Measurements from ENCODE around the gene PCSK6. TPM values are rescaled to one million over a fixed set of nuclear protein-coding genes. Genes with fewer than 3 reads are reported as not detected.

The PCSK6 gene
- polyA plus RNA-seq, 5 donors = 20.9 to 25.5 (median 21.8) TPM

DNA sequence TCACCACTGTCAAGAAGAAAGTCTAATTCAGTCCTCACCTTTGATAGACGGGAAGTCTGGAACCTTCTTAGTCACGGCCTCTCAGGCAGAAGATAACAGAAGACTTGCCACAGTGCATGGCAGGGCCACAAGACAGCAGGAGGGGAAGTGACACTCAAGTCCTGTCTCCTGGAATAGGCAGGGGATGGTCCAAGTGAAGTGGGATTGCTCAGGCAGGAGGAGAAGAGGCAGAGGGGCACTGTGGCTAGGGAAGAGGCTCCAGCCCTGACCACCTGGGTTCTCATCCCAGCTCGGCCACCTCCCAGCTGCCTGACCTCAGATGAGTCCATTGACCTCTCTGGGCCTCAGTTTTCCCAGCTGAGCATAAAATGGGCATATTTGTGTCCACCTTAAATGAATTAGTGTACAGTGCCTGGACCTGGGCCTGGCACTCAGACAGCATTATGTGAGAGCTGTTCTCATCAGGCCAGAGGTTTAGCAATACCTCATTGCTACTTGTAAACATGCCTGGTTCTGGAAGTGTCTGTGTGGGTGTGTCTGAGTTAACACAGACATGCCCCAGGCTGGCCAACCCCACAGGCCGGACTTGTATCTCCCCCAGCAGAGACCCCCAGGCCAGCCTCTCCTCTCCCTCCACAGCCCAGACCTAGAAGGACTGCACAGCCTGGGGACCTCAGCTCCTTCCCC, 11.5 kb upstream of the PCSK6 start:
- DNase-seq = no peak

DNA sequence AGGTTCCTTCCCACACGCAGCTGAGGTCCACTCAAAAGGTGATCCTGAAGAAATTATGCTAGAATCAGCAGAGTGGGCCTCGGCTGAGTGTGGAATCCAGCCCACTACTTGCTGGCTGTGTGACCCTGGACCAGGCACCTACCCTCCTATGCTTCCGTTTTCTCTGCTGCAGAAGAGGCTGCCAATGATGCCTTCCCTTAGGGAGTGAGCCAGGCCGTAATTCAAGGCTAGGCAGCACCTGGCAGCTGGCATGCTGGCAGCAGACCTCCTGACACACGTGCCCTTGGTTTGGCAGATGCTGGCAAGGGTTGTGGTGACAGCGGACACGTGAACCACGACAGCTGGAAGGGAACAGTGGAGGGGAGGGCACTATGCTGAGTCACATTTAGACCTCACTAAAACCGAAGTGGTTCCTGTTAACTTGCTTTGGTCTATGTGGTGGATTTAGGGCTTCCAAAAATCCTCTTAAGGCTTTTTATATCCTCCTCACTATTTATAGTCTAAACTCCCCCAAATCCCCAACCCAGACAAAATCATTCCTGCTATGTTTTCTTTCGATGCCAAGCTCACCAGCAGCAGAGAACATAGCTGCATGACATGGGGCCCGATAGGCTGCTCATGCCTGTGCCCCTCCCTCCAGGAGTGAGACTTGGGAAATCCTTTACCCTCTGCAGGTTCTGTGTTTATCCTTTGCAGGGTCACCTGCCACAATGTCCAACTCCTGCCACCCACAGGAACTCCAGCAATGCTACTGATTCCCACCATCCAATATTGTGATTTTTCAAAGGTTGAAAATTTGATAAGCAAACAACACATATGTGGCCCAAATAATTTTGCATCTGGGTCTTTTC, 10.6 kb upstream of the PCSK6 start:
- no peak for DNase-seq

GRCh38 chr15:101498717-101499480, 9.4 kb upstream of the PCSK6 start:
- DNase-seq = no peak

GRCh38 chr15:101498076-101498716, 8.7 kb upstream of the PCSK6 start:
- DNase-seq = no peak

GRCh38 chr15:101497484-101498034, 8.1 kb upstream of the PCSK6 start:
- no peak for DNase-seq

DNA sequence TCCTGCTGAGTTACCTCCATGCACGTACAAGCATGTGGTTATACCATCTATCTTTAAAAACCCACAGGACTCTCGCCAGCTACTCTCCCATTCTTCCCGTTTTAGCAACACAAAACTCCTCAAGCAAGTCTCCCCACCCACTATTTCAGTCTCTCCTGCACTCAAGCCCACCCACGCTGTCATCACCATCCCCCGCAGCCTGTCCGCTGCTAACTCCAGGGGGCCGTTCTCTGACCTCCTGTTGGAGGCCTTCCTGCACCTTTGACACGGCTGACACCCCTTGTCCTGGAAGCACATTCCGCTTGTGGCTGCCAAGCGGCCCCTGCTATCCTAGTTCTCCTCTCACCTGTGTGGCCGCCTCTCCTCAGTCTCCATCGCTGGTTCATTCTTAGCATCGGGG, 7.5 kb upstream of the PCSK6 start:
- DNase-seq = no peak

DNA sequence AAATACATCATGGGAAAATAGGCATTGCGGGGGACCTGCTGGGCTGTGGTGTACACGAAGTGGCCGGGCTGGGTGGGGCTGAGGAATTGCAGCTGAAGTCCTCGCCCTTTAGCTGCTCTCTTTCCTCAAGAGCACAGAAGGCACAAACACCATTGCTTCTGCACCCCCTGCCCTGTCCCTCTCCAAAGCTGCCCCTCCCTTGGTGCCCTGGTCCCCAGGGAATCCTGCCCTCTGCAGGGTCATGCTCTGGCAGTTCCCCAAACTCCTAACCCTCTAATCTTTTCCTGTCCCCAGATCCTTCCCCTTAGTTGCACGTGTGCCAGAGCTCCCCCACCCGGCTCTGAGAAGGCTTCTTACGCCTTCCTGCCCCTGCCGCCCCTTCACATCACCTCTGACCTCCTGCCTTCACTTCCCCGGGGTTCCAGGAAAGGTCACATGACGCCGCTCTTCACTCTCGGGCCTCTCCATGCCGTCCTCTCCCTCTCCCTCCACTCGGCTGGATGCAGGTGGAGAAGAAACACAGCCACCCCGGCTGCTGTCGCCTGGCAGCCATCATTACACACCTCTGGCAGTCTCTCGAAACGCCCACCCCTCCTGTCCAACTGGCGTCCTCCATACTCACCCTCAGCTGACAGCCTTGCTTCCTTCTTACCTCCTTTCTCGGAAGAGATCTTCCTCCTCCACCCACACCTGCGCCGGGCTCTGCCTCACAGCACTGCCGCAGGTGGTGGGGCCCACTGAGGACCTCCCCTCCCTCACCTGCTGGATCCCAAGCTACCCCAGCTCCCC, 6.9 kb upstream of the PCSK6 start:
- no peak for DNase-seq

DNA sequence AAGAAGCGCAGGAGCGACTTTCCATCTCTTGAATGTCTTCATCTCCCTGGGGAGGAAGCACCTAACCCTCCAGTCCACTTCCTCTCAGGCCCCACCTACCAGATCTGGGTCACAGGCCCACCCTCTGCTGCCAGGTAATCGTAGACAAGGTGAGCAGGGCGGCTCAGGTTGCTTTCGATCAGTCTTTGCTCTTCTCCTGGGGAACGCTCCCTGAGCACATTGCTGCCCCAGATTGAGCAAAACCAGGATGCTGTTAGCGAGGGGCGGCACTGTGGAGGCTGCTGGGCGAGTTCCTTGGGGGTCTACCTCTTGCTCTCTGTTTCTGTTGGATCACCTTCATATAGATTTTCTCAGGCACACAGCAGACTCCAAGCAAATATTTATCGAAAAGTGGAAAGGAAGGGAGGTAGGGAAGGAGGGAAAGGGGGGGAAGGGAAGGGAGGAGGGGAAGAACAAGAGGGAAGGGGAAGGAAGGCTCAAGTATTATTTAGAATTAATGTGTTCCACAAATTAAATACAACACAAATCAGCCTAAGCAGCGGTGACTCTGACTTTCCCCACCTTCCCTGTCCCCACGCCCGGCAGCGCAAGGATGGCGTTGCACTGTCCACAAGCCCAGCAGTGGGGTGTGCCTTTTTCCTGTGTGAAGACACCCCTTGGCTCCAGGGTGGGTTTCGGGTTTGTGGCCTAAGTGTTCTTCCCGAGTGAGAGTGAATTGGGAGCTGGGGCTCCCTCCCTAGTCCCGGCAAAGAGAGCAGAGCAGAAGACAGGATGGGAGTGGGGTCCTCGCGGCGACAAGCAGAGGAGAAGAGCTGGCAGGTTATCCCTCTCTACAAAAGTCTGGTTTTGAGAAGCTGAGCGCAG, 6.1 kb upstream of the PCSK6 start:
- no peak for DNase-seq

DNA sequence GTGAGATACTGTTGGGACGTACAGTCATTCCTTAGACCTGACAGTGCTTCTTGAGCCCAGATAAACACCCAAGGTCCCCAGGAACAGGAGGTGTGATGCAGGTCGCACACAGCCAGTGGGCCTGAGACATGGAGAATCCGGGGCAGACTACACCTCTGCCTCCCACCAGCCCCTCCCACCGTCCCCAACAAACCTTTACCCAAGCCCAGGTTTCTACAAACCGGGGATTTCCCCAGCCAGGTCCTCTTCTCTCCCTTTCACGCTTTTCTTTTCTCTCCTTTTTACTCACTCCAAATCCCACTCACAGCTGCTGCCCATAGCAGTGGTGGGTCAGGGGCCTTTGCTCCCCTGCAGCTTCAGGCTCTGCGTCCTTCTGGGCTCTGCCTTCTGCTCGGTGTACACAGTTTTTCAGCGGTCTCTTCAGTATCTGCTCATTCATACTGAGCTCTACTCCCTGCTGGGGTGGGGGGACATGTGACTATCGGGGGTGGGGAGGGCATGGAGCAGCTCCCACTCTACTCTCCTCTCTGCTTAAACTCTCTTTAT, 4.8 kb upstream of the PCSK6 start:
- DNase-seq = no peak

GRCh38 chr15:101492766-101493692, 3.5 kb upstream of the PCSK6 start:
- DNase-seq = no peak

DNA sequence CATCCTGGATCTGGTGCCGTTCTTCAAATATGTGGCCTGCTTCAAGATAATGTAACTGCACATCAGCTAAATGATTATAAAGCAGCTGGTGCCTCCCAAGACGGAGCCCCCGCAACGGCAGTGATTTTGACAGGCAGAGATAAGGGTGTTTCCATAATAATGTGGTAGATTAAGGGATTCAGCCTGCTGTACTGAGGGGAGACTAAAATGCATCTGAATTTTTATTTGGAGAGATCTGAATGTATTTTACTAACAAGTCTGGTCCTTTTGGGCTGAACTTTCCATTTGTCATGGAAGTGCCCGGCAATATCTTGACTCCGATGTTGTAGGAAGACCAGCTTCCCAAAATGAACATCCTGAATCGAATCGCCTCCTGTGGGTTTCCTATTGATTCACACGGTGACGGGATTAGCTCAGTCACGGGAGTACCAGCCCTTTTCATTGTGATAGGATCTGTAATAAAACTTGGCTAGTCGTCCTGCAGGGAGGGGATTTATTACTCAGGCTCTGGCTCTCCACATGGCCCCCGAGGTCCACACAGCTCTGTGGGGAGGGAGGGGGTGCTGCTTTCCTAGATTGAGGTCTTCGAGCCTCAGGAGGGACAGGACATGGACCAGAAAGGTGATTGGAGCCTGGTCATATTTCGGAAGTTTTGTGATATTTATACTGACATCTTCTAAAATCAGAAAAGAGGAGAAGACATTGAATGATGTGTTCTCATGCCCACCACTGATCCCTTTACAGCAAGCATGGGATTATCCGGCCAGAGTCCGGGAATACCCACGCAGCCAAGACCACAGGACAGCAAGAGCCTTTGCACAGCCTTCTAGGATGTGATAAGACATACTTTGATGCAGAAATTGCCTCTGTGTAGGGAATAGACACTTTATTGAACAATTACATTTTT, 2.5 kb upstream of the PCSK6 start:
- peak; percentile 68 to 78 for DNase-seq

GRCh38 chr15:101490922-101491733, 1.6 kb upstream of the PCSK6 start:
- no peak for DNase-seq

GRCh38 chr15:101490408-101490891, 943 bp upstream of the PCSK6 start:
- DNase-seq = no peak

GRCh38 chr15:101489237-101489598, 289 bp downstream of the PCSK6 start:
- no peak for DNase-seq

- DNase-seq = no peak
Observed at GRCh38 chr15:101488300-101489164, 975 bp downstream of the PCSK6 start.

Measured in right lung (tissue), 5 donors.